Measurements from ENCODE around the gene NCBP2.

- TF ChIP-seq REST (IDR thresholded peaks at IDR 0.05; ENCODE audit: insufficient read depth in 1 of 2, low read depth in 2 of 2, low read length in 2 of 2), result no peak
- no peak for TF ChIP-seq POLR2AphosphoS5 (IDR thresholded peaks at IDR 0.05; ENCODE audit: low read depth, low read length)
- no peak for TF ChIP-seq SIN3A (IDR thresholded peaks at IDR 0.05; ENCODE audit: borderline replicate concordance, insufficient read depth, low read length)
- no peak for TF ChIP-seq TAF1 (IDR thresholded peaks at IDR 0.05; ENCODE audit: borderline replicate concordance, insufficient read depth, low read length)
- TF ChIP-seq FOXP2 (optimal IDR thresholded peaks at IDR 0.05; ENCODE audit: borderline replicate concordance, extremely low read depth, extremely low read length, insufficient read depth), result no peak
Measured at GRCh38 chr3:196963631-196963953, 21.3 kb upstream of the NCBP2 start.
